Activated CD4-positive, alpha-beta T cell treated with anti-CD3 and anti-CD28 coated beads, Interleukin-2, amount 50 U/mL, for 1 hour (primary cell): ENCODE measurements around the gene STARD9.
"Not testable (repeated sequence)": the region's sequence is repeated elsewhere in the genome, so short reads cannot be mapped to it uniquely, and the experiment has no call there.

Source experiments
- DNase-seq: peaks from one replicate; pipeline ENCODE4 v3.0.0-alpha.2; 2020

The STARD9 gene

GRCh38 chr15:42575188-42576039 lies at the start of gene STARD9:
STARD9 (plus strand) TSS chr15:42575606; CDS start chr15:42575716, 110 bp downstream.
- peak; percentile 91 for DNase-seq

GRCh38 chr15:42528970-42529369 lies 46.4 kb upstream of the STARD9 start:
- DNase-seq = no peak

GRCh38 chr15:42533246-42533645 lies 42.2 kb upstream of the STARD9 start:
- DNase-seq = no peak

GRCh38 chr15:42544853-42545629 lies 30.4 kb upstream of the STARD9 start:
- no peak for DNase-seq

GRCh38 chr15:42547918-42548248 lies 27.5 kb upstream of the STARD9 start:
- DNase-seq = no peak

- peak; percentile 86 for DNase-seq
These were observed 27.0 kb upstream of the STARD9 start, which contains the start of the genes HAUS2 and LRRC57 for GRCh38 chr15:42548249-42549031. HAUS2 (plus strand) TSS chr15:42548838; CDS start chr15:42548873, 35 bp downstream. LRRC57 (minus strand) TSS chr15:42548793; CDS start chr15:42548434, 359 bp downstream.

- no peak for DNase-seq
These were observed 26.3 kb upstream of the STARD9 start for GRCh38 chr15:42549032-42549491.

GRCh38 chr15:42549741-42550392 lies 25.5 kb upstream of the STARD9 start:
- no peak for DNase-seq

GRCh38 chr15:42553554-42553953 lies 21.9 kb upstream of the STARD9 start:
- DNase-seq = no peak

- DNase-seq = not testable (repeated sequence)
These were observed 18.7 kb upstream of the STARD9 start for GRCh38 chr15:42556550-42557207.

GRCh38 chr15:42558739-42559138 lies 16.7 kb upstream of the STARD9 start:
- DNase-seq = no peak

GRCh38 chr15:42576040-42576594 lies 711 bp downstream of the STARD9 start:
- no peak for DNase-seq

GRCh38 chr15:42576776-42577175 lies 1.4 kb downstream of the STARD9 start:
- DNase-seq = no peak

- DNase-seq = no peak
These were observed 2.2 kb downstream of the STARD9 start for GRCh38 chr15:42577514-42578031.

GRCh38 chr15:42578984-42579537 lies 3.7 kb downstream of the STARD9 start:
- DNase-seq = no peak

- peak; percentile 75 for DNase-seq
These were observed 5.9 kb downstream of the STARD9 start for GRCh38 chr15:42581272-42581730.

GRCh38 chr15:42582569-42583375 lies 7.4 kb downstream of the STARD9 start:
- no peak for DNase-seq

GRCh38 chr15:42584031-42584765 lies 8.8 kb downstream of the STARD9 start:
- no peak for DNase-seq

- DNase-seq = no peak
These were observed 15.3 kb downstream of the STARD9 start for GRCh38 chr15:42590619-42591237.
